ENCODE results near the gene LDHAL6B.

Gene LDHAL6B

GRCh38 chr15:59177317-59177660 is 29.4 kb upstream of the LDHAL6B start:
- DNase-seq (ENCODE audit: low spot score) = no peak

- DNase-seq (ENCODE audit: low spot score) = no peak
These were observed 28.4 kb upstream of the LDHAL6B start for GRCh38 chr15:59178151-59178695.

DNA sequence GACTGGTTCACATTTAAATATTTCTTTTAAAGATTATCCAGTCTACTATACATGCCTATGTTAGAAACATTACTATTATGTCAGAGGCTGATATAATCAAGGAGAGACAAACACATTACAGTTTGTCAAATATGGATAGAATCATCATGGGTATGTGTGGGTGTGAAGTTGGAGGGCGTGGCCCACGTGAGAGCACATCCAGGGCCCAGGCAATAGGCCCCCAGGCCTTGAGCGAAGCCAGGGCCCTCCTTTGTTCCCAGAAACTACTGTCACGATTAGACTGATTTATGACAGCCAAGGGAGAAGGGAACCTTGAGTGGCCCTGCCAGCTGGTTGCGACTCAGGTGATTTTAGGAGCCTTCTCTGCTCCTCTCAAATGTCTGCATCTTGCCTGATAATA is 26.9 kb upstream of the LDHAL6B start:
- no peak for DNase-seq (ENCODE audit: low spot score)

- no peak for DNase-seq (ENCODE audit: low spot score)
These were observed 25.6 kb upstream of the LDHAL6B start for GRCh38 chr15:59180945-59181600.

DNA sequence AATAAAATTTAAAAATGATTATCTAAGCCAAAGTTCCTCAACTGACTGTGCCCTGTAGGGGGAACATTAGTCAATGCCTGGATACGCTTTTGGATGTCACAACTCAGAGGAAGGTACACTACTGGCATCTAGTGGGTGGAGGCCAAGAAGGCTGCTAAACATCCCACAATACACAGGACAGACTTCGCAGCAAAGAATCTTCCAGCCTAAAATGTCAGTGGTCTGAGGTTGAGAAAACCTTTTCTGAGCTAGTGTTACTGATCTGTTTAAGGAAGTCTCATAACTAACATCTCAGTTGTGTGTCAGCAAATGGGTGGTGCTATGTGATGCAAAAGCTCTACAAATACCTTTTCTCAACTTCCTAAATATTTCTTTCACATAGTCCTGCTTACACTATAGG is 20.9 kb upstream of the LDHAL6B start:
- no peak for DNase-seq (ENCODE audit: low spot score)

- DNase-seq (ENCODE audit: low spot score) = no peak
These were observed 20.1 kb upstream of the LDHAL6B start for GRCh38 chr15:59186501-59186900.

GRCh38 chr15:59189241-59189640 is 17.4 kb upstream of the LDHAL6B start:
- no peak for DNase-seq (ENCODE audit: low spot score)

GRCh38 chr15:59190291-59190690 is 16.4 kb upstream of the LDHAL6B start:
- no peak for DNase-seq (ENCODE audit: low spot score)

DNA sequence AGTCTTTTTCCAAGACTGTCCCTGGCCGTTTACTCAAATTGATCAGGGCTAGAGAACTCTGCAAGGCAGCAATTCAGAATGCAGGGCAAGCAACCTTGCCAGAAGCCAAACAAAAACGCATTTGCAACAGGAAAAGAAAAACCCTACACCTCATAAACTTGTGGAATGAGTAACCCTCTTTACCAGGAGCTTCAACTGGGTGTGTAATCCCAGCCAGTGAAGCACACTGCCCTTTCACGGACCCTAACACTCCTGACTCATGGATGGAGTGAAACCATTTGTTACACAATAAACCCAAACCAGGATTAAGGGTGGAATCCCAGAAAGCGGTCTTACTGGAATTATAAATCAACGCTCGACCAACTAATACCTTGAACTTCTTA is 14.8 kb upstream of the LDHAL6B start:
- DNase-seq (ENCODE audit: low spot score) = no peak

- no peak for DNase-seq (ENCODE audit: low spot score)
These were observed 11.9 kb upstream of the LDHAL6B start for GRCh38 chr15:59194639-59195325.

DNA sequence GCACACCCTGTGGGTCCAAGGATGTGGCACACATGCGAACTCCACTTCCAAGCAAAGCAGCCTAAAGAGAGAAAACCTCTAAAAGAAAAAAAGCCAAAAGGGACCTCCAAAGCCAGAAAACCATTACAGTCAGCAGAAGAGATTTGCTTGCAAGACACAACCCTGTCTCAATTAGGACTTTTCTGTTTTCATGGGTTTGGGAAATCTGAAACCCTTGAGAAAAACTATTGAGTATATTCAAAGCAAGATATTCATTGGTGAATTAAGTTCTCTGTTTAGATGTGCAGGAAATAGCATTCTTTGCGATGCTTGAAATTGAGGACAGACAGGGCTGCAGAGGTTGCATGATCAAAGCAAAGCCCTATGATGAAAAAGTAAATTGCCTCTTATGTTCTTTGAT is 10.2 kb upstream of the LDHAL6B start:
- no peak for DNase-seq (ENCODE audit: low spot score)

GRCh38 chr15:59197454-59197853 is 9.2 kb upstream of the LDHAL6B start:
- no peak for DNase-seq (ENCODE audit: low spot score)

DNA sequence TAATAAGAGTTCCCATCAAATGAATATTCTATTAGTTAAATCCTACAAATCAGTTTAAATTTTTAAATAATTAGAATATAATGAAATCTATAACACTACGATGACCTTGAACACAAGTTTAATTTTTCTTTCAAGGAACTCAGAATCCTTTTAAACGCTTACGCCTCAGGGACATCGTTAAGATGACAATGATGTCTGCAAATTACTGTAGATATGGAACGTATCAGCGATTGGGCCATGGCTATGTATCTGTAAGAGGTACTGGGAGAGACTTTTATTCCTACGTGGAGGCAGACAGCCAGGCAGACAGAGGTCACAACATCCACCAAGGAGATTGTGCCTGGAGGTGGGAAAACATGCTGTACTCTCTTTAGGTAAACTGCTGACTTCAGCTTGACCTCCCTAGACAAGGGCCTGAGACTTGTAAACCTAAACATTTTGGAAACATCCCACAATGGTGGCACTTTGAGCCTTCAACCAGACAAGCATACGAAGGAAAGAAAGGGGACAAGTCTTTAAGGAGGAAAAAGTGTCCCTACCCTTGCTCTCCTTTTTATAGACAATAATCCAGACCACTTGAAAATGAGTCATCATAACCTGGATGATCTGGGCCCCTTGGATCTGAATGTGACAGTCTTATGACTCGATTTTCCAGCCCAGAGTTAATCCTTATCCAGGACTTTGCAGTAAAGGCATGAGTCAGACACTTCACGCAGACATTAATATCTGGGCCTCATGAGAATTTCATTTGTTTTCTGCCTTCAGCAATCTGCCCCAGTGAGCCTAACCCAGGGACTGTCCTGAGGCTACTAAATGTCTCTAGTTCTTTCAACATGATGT is 6.8 kb upstream of the LDHAL6B start:
- no peak for DNase-seq (ENCODE audit: low spot score)

DNA sequence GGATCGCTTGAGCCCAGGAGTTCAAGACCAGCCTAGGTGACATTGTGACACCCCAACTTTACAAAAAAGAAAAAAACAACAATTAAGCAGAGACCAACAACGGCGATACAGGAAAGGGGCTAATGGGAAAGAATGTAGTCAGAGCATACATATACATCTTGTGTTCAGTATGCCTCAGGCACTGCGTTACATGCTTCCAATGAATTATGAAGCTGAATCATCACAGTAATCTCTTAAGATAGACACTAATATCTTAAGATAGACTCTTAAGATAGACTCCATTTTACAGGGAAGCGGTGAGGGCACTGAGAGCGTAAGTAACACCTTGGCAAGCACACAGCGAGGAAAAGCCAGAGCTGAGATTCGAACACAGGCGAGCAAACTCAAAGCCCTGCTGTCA is 6.1 kb upstream of the LDHAL6B start:
- DNase-seq (ENCODE audit: low spot score) = no peak

- DNase-seq (ENCODE audit: low spot score) = no peak
These were observed 3.6 kb upstream of the LDHAL6B start for GRCh38 chr15:59203008-59203407.

GRCh38 chr15:59203657-59204056 is 3.0 kb upstream of the LDHAL6B start:
- no peak for DNase-seq (ENCODE audit: low spot score)

GRCh38 chr15:59205839-59206622 is 612 bp upstream of the LDHAL6B start:
- no peak for DNase-seq (ENCODE audit: low spot score)

DNA sequence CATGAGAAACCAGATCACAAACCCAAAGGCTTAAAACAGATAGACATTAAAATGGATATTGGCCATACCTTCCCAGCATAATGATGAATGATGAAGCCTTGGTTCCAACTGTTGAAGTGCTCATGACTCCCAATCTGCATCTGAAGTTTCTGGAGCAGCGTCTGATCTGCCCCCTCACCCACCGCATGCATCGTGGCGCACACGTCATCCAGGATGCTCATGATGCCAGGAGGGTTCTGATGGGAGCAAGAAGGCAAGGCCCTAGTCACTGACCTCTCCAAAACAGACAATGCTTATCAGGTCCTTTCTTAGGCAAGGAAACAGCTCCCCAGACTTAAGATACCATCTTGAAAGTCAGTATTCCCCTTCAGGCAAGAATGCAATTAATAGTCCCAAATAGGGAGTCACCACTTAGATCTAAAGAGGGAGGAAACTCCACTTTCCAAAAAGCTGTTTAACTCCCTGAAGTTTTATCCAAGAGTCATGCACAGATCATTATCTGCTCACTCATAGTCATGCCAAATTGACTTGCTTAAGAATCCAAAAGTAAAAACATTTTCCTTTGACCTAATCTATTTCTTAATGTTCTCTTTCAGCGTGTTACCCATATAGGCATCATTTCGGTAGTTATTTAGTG is 2.1 kb downstream of the LDHAL6B start:
- DNase-seq (ENCODE audit: low spot score) = no peak

DNA sequence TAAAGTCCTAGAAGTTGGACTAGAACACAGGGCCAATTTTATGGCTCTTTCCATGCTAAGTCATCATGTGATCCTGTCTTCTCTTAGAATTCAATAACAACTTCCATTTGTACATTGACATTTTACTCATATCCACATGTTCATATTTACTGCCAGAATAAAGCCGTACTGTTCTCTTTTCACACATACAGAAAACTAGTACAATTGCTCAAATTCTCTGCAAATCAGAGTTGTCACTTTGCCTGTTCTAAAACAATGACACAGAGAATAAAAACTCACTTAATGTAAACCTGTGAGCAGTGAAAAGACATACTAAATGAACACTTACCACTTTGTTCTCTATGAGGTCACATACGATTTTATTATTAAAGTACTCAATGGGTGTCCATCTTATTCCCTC is 3.5 kb downstream of the LDHAL6B start:
- DNase-seq (ENCODE audit: low spot score) = no peak

DNA sequence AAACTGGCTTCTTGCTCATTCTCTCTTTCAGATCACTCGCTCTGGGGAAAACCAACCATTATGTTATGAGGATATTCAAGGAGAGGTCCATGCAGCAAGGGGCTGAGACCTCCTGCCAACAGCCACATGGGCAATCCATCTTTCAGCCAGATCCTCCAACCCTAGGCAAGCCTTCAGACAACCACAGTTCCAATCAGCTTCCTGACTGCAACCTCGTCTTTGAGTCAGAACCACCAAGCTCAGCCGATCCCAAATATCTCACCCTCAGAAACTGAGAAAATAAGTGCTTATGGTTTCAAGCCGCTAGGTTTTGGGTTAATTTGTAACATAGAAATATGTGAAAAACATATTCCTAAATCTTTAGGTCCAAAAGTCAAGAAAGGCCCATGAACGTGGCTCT is 10.3 kb downstream of the LDHAL6B start:
- DNase-seq (ENCODE audit: low spot score) = no peak

GRCh38 chr15:59217876-59218498 is 11.3 kb downstream of the LDHAL6B start:
- no peak for DNase-seq (ENCODE audit: low spot score)
